Liver (tissue), 9 donors: ENCODE data around the gene LGALS9. TPM values are rescaled to one million over a fixed set of nuclear protein-coding genes. Genes with fewer than 3 reads are reported as not detected.

Source experiments
- DNase-seq: peaks from one replicate; pipeline ENCODE4 v3.0.0-alpha.2; 2017; ENCODE audit warnings: low spot score
- H3K27ac ChIP-seq, 2 donors: one replicate each; pipeline ENCODE4 v1.7.0; 2013; ENCODE audit warnings: inconsistent platforms in 2 of 2, low read length in 2 of 2, control low read depth in 1 of 2, low read depth in 1 of 2, mild to moderate bottlenecking in 1 of 2
- H3K27me3 ChIP-seq, 4 donors: one replicate each; pipeline versions ENCODE4 v1.6.1 to v1.7.0; 2013; ENCODE audit warnings: low read length in 3 of 4, inconsistent platforms in 1 of 4, mild to moderate bottlenecking in 1 of 4, moderate library complexity in 1 of 4; ENCODE audit not compliant: control insufficient read depth in 4 of 4, insufficient read depth in 4 of 4
- H3K36me3 ChIP-seq, 4 donors: one replicate each; pipeline versions ENCODE4 v1.6.1 to v1.7.0; 2013; ENCODE audit warnings: low read length in 3 of 4, mild to moderate bottlenecking in 3 of 4, low read depth in 1 of 4, moderate library complexity in 1 of 4; ENCODE audit not compliant: control insufficient read depth in 4 of 4, insufficient read depth in 3 of 4
- H3K4me1 ChIP-seq, 4 donors: one replicate each; pipeline versions ENCODE4 v1.6.1 to v1.7.0; 2013; ENCODE audit warnings: low read length in 3 of 4, mild to moderate bottlenecking in 3 of 4, moderate library complexity in 1 of 4; ENCODE audit not compliant: control insufficient read depth in 4 of 4, insufficient read depth in 4 of 4
- H3K4me3 ChIP-seq, 3 donors: one replicate each; pipeline versions ENCODE4 v1.6.1 to v1.7.0; 2013; ENCODE audit warnings: low read length in 3 of 3, control low read depth in 1 of 3, low read depth in 1 of 3, mild to moderate bottlenecking in 1 of 3
- H3K9ac ChIP-seq, 2 donors: one replicate each; pipeline ENCODE4 v1.7.0; 2013; ENCODE audit warnings: low read length in 2 of 2, mild to moderate bottlenecking in 2 of 2, moderate library complexity in 2 of 2, control low read depth in 1 of 2, low read depth in 1 of 2
- H3K9me3 ChIP-seq, 4 donors: one replicate each; pipeline versions ENCODE4 v1.6.1 to v1.7.0; 2013; ENCODE audit warnings: low read length in 3 of 4; ENCODE audit not compliant: control insufficient read depth in 4 of 4
- EGR1 ChIP-seq, 2 donors: IDR thresholded peaks; 2 replicates each; pipeline ENCODE4 v1.6.1; 2016 to 2018; ENCODE audit warnings: antibody characterized with exemption in 2 of 2, low read depth in 2 of 2
- FOXA1 ChIP-seq: IDR thresholded peaks from 2 replicates; pipeline ENCODE4 v1.6.1; 2016; ENCODE audit warnings: antibody characterized with exemption
- FOXA2 ChIP-seq: IDR thresholded peaks from 2 replicates; pipeline ENCODE4 v1.6.1; 2016; ENCODE audit warnings: antibody characterized with exemption
- GABPA ChIP-seq, 2 donors: IDR thresholded peaks in 1 of 2; conservative IDR thresholded peaks in 1 of 2; 2 replicates each; pipeline ENCODE4 v1.6.1; 2016; ENCODE audit warnings: antibody characterized with exemption in 2 of 2, mild to moderate bottlenecking in 1 of 2, moderate library complexity in 1 of 2
- HNF4A ChIP-seq, 2 donors: conservative IDR thresholded peaks; 2 replicates each; pipeline ENCODE4 v1.6.1; 2016; ENCODE audit warnings: antibody characterized with exemption in 2 of 2, mild to moderate bottlenecking in 2 of 2
- HNF4G ChIP-seq: IDR thresholded peaks from 2 replicates; pipeline ENCODE4 v1.6.1; 2016; ENCODE audit warnings: antibody characterized with exemption
- JUND ChIP-seq, 2 donors: IDR thresholded peaks; 2 replicates each; pipeline ENCODE4 v1.6.1; 2016; ENCODE audit warnings: antibody characterized with exemption in 2 of 2
- NR2F2 ChIP-seq: IDR thresholded peaks from 2 replicates; pipeline ENCODE4 v1.6.1; 2016; ENCODE audit warnings: antibody characterized with exemption
- RAD21 ChIP-seq, 2 donors: IDR thresholded peaks; 2 replicates each; pipeline ENCODE4 v1.6.1; 2016; ENCODE audit warnings: antibody characterized with exemption in 2 of 2, mild to moderate bottlenecking in 2 of 2
- RXRA ChIP-seq, 2 donors: IDR thresholded peaks; 2 replicates each; pipeline ENCODE4 v1.6.1; 2017 to 2018; ENCODE audit warnings: antibody characterized with exemption in 2 of 2, mild to moderate bottlenecking in 1 of 2
- SP1 ChIP-seq: IDR thresholded peaks from 2 replicates; pipeline ENCODE4 v1.6.1; 2018; ENCODE audit warnings: antibody characterized with exemption, mild to moderate bottlenecking
- TAF1 ChIP-seq: conservative IDR thresholded peaks from 2 replicates; pipeline ENCODE4 v1.6.1; 2016; ENCODE audit warnings: antibody characterized with exemption, mild to moderate bottlenecking
- YY1 ChIP-seq: IDR thresholded peaks from 2 replicates; pipeline ENCODE4 v1.6.1; 2016; ENCODE audit warnings: antibody characterized with exemption, mild to moderate bottlenecking
- WGBS: extraction: QIAGEN DNeasy Blood & Tissue Kit; methylation state at CpG from one replicate; pipeline ENCODE4 v1.1.7; 2013; 5-methylcytosine and 5-hydroxymethylcytosine counted together
- polyA plus RNA-seq, 2 donors: library from polyadenylated mRNA; stranded (reverse) in 1 of 2; unstranded in 1 of 2; fragments of 200-250 nt in 1 of 2; fragments of >200 nt in 1 of 2; fragmentation: Nextera tagmentation in 1 of 2; extraction: Ambion mirVana in 1 of 2; gene quantifications; one replicate each; pipeline versions ENCODE4 v1.2.1 to v1.2.3, GENCODE V29; 2013 to 2015
- total RNA-seq, 2 donors: library from RNA; depleted of rRNA; stranded (reverse); fragments of >200 nt; gene quantifications; one replicate each; pipeline ENCODE4 v1.2.3, GENCODE V29; 2014
- TF ChIP-seq, protein P1 (sequence below): IDR thresholded peaks from 2 replicates; pipeline ENCODE4 v1.6.1; 2016; ENCODE audit warnings: antibody characterized with exemption
- TF ChIP-seq, protein P2 (sequence below): fragments of 150-350 bp; IDR thresholded peaks from 2 replicates; pipeline ENCODE4 v1.5.1; 2017; ENCODE audit warnings: improper control_type of control experiment, low read depth, low read length; ENCODE audit not compliant: missing input control
- TF ChIP-seq, protein P3 (sequence below): IDR thresholded peaks from 2 replicates; pipeline ENCODE4 v1.6.1; 2016; ENCODE audit warnings: antibody characterized with exemption
- TF ChIP-seq, protein P4 (sequence below): IDR thresholded peaks from 2 replicates; pipeline ENCODE4 v1.6.1; 2016; ENCODE audit warnings: antibody characterized with exemption, mild to moderate bottlenecking
- TF ChIP-seq, protein P5 (sequence below): IDR thresholded peaks from 2 replicates; pipeline ENCODE4 v1.6.1; 2016; ENCODE audit warnings: antibody characterized with exemption
- donor health status: healthy.
- donor health status: healthy.
- donor health status: healthy.
- donor health status: healthy.
- donor health status: healthy.

LGALS9 gene
- total and polyA plus RNA-seq, 4 donors = 6.1 to 24.7 (median 13.5) TPM

DNA sequence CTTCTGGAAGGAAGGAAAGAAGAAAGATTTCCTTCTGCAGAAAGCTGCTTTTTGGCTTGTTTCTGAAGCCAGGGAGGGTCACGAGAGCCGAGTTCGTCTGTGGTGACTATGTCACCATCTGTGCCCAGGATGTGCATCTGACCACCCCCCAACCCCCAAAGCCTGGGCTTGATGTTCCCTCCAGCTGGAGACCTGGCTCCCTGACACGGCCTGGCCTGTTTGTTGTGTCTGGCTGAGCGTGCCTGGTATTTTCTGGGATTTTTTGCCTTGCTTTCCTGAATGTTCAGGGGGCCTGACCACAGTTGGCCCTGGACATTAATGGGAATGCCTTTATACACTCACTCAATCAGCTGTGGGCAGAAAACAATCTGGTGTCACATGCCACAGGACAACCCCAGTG is 38.9 kb downstream of the LGALS9 start:
- no peak overlapping the region for H3K27ac ChIP-seq
- no peaks in the 10 kb centered on the region for H3K36me3 ChIP-seq
- no peaks in the 10 kb centered on the region for H3K4me1 ChIP-seq
- WGBS = 81% methylated on average over 5 of the region's 5 CpGs
- TF ChIP-seq EGR1 (IDR thresholded peaks at IDR 0.05; ENCODE audit: low read depth in 2 of 2) (no peak), JUND (IDR thresholded peaks at IDR 0.05) (no peak), HNF4G (no peak), SP1 (no peak), NR2F2 (no peak), RAD21 (IDR thresholded peaks at IDR 0.05) (no peak), FOXA2 (no peak), RXRA (IDR thresholded peaks at IDR 0.05) (no peak), FOXA1 (no peak), GABPA (IDR thresholded peaks at IDR 0.05 in 1 of 2, conservative IDR thresholded peaks at IDR 0.05 in 1 of 2) (no peak), YY1 (no peak), TAF1 (no peak), HNF4A (conservative IDR thresholded peaks at IDR 0.05) (no peak)
- TF ChIP-seq, protein P1, sequence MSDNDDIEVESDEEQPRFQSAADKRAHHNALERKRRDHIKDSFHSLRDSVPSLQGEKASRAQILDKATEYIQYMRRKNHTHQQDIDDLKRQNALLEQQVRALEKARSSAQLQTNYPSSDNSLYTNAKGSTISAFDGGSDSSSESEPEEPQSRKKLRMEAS = no peak
- TF ChIP-seq, protein P2, sequence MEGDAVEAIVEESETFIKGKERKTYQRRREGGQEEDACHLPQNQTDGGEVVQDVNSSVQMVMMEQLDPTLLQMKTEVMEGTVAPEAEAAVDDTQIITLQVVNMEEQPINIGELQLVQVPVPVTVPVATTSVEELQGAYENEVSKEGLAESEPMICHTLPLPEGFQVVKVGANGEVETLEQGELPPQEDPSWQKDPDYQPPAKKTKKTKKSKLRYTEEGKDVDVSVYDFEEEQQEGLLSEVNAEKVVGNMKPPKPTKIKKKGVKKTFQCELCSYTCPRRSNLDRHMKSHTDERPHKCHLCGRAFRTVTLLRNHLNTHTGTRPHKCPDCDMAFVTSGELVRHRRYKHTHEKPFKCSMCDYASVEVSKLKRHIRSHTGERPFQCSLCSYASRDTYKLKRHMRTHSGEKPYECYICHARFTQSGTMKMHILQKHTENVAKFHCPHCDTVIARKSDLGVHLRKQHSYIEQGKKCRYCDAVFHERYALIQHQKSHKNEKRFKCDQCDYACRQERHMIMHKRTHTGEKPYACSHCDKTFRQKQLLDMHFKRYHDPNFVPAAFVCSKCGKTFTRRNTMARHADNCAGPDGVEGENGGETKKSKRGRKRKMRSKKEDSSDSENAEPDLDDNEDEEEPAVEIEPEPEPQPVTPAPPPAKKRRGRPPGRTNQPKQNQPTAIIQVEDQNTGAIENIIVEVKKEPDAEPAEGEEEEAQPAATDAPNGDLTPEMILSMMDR = no peak
- TF ChIP-seq, protein P3, sequence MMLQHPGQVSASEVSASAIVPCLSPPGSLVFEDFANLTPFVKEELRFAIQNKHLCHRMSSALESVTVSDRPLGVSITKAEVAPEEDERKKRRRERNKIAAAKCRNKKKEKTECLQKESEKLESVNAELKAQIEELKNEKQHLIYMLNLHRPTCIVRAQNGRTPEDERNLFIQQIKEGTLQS = no peak
- TF ChIP-seq, protein P4, sequence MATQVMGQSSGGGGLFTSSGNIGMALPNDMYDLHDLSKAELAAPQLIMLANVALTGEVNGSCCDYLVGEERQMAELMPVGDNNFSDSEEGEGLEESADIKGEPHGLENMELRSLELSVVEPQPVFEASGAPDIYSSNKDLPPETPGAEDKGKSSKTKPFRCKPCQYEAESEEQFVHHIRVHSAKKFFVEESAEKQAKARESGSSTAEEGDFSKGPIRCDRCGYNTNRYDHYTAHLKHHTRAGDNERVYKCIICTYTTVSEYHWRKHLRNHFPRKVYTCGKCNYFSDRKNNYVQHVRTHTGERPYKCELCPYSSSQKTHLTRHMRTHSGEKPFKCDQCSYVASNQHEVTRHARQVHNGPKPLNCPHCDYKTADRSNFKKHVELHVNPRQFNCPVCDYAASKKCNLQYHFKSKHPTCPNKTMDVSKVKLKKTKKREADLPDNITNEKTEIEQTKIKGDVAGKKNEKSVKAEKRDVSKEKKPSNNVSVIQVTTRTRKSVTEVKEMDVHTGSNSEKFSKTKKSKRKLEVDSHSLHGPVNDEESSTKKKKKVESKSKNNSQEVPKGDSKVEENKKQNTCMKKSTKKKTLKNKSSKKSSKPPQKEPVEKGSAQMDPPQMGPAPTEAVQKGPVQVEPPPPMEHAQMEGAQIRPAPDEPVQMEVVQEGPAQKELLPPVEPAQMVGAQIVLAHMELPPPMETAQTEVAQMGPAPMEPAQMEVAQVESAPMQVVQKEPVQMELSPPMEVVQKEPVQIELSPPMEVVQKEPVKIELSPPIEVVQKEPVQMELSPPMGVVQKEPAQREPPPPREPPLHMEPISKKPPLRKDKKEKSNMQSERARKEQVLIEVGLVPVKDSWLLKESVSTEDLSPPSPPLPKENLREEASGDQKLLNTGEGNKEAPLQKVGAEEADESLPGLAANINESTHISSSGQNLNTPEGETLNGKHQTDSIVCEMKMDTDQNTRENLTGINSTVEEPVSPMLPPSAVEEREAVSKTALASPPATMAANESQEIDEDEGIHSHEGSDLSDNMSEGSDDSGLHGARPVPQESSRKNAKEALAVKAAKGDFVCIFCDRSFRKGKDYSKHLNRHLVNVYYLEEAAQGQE = no peak
- TF ChIP-seq, protein P5, sequence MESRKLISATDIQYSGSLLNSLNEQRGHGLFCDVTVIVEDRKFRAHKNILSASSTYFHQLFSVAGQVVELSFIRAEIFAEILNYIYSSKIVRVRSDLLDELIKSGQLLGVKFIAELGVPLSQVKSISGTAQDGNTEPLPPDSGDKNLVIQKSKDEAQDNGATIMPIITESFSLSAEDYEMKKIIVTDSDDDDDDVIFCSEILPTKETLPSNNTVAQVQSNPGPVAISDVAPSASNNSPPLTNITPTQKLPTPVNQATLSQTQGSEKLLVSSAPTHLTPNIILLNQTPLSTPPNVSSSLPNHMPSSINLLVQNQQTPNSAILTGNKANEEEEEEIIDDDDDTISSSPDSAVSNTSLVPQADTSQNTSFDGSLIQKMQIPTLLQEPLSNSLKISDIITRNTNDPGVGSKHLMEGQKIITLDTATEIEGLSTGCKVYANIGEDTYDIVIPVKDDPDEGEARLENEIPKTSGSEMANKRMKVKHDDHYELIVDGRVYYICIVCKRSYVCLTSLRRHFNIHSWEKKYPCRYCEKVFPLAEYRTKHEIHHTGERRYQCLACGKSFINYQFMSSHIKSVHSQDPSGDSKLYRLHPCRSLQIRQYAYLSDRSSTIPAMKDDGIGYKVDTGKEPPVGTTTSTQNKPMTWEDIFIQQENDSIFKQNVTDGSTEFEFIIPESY = no peak
- H3K9me3 ChIP-seq = no peaks in the 10 kb centered on the region
- DNase-seq = no peak
- no peaks in the 10 kb centered on the region for H3K27me3 ChIP-seq
- H3K9ac ChIP-seq = no peak overlapping the region
- no peak overlapping the region for H3K4me3 ChIP-seq
